Neural crest cell (in vitro differentiated cells): ENCODE data around the gene NHLRC4. TPM values are rescaled to one million over a fixed set of nuclear protein-coding genes. Genes with fewer than 3 reads are reported as not detected.

Source experiments
- DNase-seq: peaks from one replicate; pipeline ENCODE4 v3.0.0; 2021; ENCODE audit warnings: low read depth, mixed read lengths, low spot score
- H3K27ac Mint-ChIP-seq: one replicate; pipeline ENCODE4 v1.8.0; 2021; ENCODE audit warnings: mild to moderate bottlenecking, mixed read lengths; ENCODE audit not compliant: unreplicated experiment
- H3K27me3 Mint-ChIP-seq: 2 replicates; pipeline ENCODE4 v1.8.0; 2021; ENCODE audit warnings: low read depth, mild to moderate bottlenecking, mixed read lengths
- H3K36me3 Mint-ChIP-seq: 2 replicates; pipeline ENCODE4 v1.8.0; 2021; ENCODE audit warnings: low read depth, mild to moderate bottlenecking, mixed read lengths
- H3K4me1 Mint-ChIP-seq: 2 replicates; pipeline ENCODE4 v1.8.0; 2021; ENCODE audit warnings: mixed read lengths
- H3K4me3 Mint-ChIP-seq: one replicate; pipeline ENCODE4 v1.8.0; 2021; ENCODE audit warnings: mild to moderate bottlenecking, mixed read lengths
- H3K9me3 Mint-ChIP-seq: 2 replicates; pipeline ENCODE4 v1.8.0; 2021; ENCODE audit warnings: mixed read lengths
- CTCF ChIP-seq: fragments of 200-600 bp; sonication (generic); conservative IDR thresholded peaks from 2 replicates; pipeline ENCODE4 v1.5.0; 2021; ENCODE audit warnings: antibody characterized with exemption, mild to moderate bottlenecking
- total RNA-seq: library from RNA; stranded (reverse); gene quantifications from 2 replicates; pipeline ENCODE4 v1.2.1, GENCODE V29; 2021

Gene NHLRC4
- total RNA-seq, 1 donor from 2014 or later: 0.86 TPM

- no peak overlapping the region for H3K27ac Mint-ChIP-seq
- H3K27me3 Mint-ChIP-seq: no peaks in the 10 kb centered on the region
- H3K4me3 Mint-ChIP-seq: no peak overlapping the region
- TF ChIP-seq CTCF: no peak
- H3K36me3 Mint-ChIP-seq: no peaks in the 10 kb centered on the region
- H3K4me1 Mint-ChIP-seq: no peaks in the 10 kb centered on the region
- H3K9me3 Mint-ChIP-seq: no peaks in the 10 kb centered on the region
- DNase-seq: no peak
These were observed 11.5 kb downstream of the NHLRC4 start for GRCh38 chr16:578232-578869.

GRCh38 chr16:578870-579405 lies 12.1 kb downstream of the NHLRC4 start:
- peak; percentile 68 for DNase-seq
- H3K36me3 Mint-ChIP-seq: no peaks in the 10 kb centered on the region
- H3K4me1 Mint-ChIP-seq: no peaks in the 10 kb centered on the region
- H3K4me3 Mint-ChIP-seq: peak overlapping the region; percentile 31
- no peaks in the 10 kb centered on the region for H3K27me3 Mint-ChIP-seq
- no peaks in the 10 kb centered on the region for H3K9me3 Mint-ChIP-seq
- H3K27ac Mint-ChIP-seq: no peak overlapping the region
- peak; percentile 76 for TF ChIP-seq CTCF

DNA sequence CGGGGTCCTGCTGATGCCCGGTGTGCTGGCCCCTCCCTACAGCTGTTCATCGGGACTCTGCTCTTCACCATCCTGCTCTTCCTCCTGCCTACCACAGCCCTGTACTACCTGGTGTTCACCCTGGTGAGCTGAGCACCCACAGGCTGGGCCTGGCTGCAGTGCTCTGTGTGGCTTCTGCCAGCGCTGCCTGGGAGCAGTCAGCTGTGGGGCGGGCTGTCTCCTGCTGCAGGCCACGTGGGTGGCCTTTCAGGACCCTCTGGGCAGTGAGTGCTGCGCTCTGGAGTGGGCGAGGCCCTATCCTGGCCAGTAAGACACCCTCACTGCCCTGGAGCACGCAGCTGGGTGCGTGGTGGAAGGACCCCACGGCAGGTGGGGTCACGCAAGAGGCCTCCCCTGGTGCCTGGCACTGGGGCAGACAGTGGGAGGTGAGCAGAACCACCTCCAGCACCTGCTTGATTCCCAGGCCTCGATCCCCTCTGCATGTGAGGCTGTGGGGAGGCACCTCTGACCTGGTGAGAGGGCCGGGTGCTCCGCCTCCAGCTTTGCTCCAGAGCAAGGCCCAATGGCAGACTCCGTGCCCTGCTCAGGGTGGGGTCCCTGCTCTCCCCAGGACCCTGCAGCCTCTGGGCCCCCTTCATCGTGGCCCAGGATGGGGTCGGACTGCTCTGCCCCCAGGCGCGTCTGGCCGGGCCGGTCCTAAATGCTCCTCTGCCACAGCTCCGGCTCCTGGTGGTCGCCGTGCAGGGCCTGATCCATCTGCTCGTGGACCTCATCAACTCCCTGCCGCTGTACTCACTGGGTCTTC lies 13.5 kb downstream of the NHLRC4 start:
- Mint-ChIP-seq H3K9me3 (no peaks in the 10 kb centered on the region), H3K27ac (no peak overlapping the region), H3K4me1 (no peaks in the 10 kb centered on the region), H3K4me3 (no peak overlapping the region), H3K27me3 (peaks cover 2% of the 10 kb centered on the region), H3K36me3 (no peaks in the 10 kb centered on the region)
- no peak for TF ChIP-seq CTCF
- DNase-seq: no peak

GRCh38 chr16:580946-581498 lies 14.2 kb downstream of the NHLRC4 start:
- Mint-ChIP-seq H3K4me3 (no peak overlapping the region), H3K36me3 (no peaks in the 10 kb centered on the region), H3K27me3 (peaks cover 8% of the 10 kb centered on the region), H3K4me1 (no peaks in the 10 kb centered on the region), H3K9me3 (no peaks in the 10 kb centered on the region), H3K27ac (no peak overlapping the region)
- no peak for TF ChIP-seq CTCF
- no peak for DNase-seq

GRCh38 chr16:582218-582613 lies 15.4 kb downstream of the NHLRC4 start:
- DNase-seq: no peak
- H3K9me3 Mint-ChIP-seq: no peaks in the 10 kb centered on the region

More at GRCh38 chr16:582218-582613, 15.4 kb downstream of the NHLRC4 start:
- H3K4me3 Mint-ChIP-seq: no peak overlapping the region
- no peak overlapping the region for H3K27ac Mint-ChIP-seq
- TF ChIP-seq CTCF: no peak
- H3K4me1 Mint-ChIP-seq: no peaks in the 10 kb centered on the region
- no peaks in the 10 kb centered on the region for H3K36me3 Mint-ChIP-seq
- peaks cover 14% of the 10 kb centered on the region for H3K27me3 Mint-ChIP-seq
